Thoracic aorta (tissue), 2 donors: ENCODE data around the gene ZMYND12. TPM values are rescaled to one million over a fixed set of nuclear protein-coding genes. Genes with fewer than 3 reads are reported as not detected.

Experiments
- ATAC-seq: fragments of 150-250 bp; one replicate; pipeline ENCODE4 v1.8.0; 2017; ENCODE audit warnings: low read depth; ENCODE audit not compliant: insufficient number of reproducible peaks, low FRiP score
- DNase-seq: peaks from one replicate; pipeline ENCODE4 v3.0.0-alpha.2; 2020; ENCODE audit warnings: low spot score
- H3K27ac ChIP-seq, 2 donors: fragments of 200-600 bp; sonication (generic); 1 replicate in 1 of 2; 2 replicates in 1 of 2; pipeline ENCODE4 v1.5.1; 2016; ENCODE audit warnings: mild to moderate bottlenecking in 2 of 2, moderate library complexity in 2 of 2
- H3K27me3 ChIP-seq: fragments of 200-600 bp; sonication (generic); replicated peaks from 2 replicates; pipeline ENCODE4 v1.6.0; 2016; ENCODE audit warnings: mild to moderate bottlenecking; ENCODE audit not compliant: insufficient read depth
- H3K36me3 ChIP-seq: fragments of 200-600 bp; sonication (generic); one replicate; pipeline ENCODE4 v1.5.1; 2016
- H3K4me1 ChIP-seq, 2 donors: fragments of 200-600 bp; sonication (generic); 1 replicate in 1 of 2; 2 replicates in 1 of 2; pipeline versions ENCODE4 v1.5.1 to v1.6.0; 2016; ENCODE audit warnings: low read depth in 2 of 2, mild to moderate bottlenecking in 1 of 2; ENCODE audit not compliant: control insufficient read depth in 1 of 2
- H3K4me3 ChIP-seq: fragments of 200-600 bp; sonication (generic); 2 replicates; pipeline ENCODE4 v1.5.1; 2016; ENCODE audit warnings: mild to moderate bottlenecking
- H3K9me3 ChIP-seq: fragments of 200-600 bp; sonication (generic); 2 replicates; pipeline ENCODE4 v1.5.1; 2016
- CTCF ChIP-seq: fragments of 200-600 bp; sonication (generic); IDR thresholded peaks from one replicate; pipeline ENCODE4 v1.5.1; 2019; ENCODE audit warnings: antibody characterized with exemption
- total RNA-seq, 2 donors: library from RNA; depleted of rRNA; stranded (reverse); fragments of >200 nt; gene quantifications; one replicate each; pipeline versions ENCODE4 v1.1.0 to v1.2.3, GENCODE V29; 2016

The ZMYND12 gene
- total RNA-seq, 2 donors from 2014 or later, result 1.9 TPM; not detected in 1

- Histone ChIP-seq H3K27me3 (no peaks in the 10 kb centered on the region), H3K4me1 (peaks cover 0 to 3% of the 10 kb centered on the region in 2 donors), H3K27ac (no peak overlapping the region), H3K4me3 (no peak overlapping the region), H3K36me3 (no peaks in the 10 kb centered on the region), H3K9me3 (no peaks in the 10 kb centered on the region)
- ATAC-seq, result no peak
- no peak for TF ChIP-seq CTCF
- DNase-seq, result no peak
Measured at GRCh38 chr1:42442662-42443061, 13.2 kb downstream of the ZMYND12 start.

- Histone ChIP-seq H3K36me3 (no peaks in the 10 kb centered on the region), H3K4me3 (no peak overlapping the region), H3K27me3 (no peaks in the 10 kb centered on the region), H3K27ac (no peak overlapping the region), H3K9me3 (no peaks in the 10 kb centered on the region), H3K4me1 (peaks cover 0 to 3% of the 10 kb centered on the region in 2 donors)
- DNase-seq, result no peak
- ATAC-seq, result no peak
- TF ChIP-seq CTCF, result no peak
Measured at GRCh38 chr1:42439940-42440339, 15.9 kb downstream of the ZMYND12 start.

GRCh38 chr1:42434340-42434739 lies 21.5 kb downstream of the ZMYND12 start:
- DNase-seq (no peak), ATAC-seq (no peak)
- H3K27me3 ChIP-seq, result no peaks in the 10 kb centered on the region
- no peak for TF ChIP-seq CTCF
- H3K4me3 ChIP-seq, result no peak overlapping the region
- no peaks in the 10 kb centered on the region for H3K9me3 ChIP-seq
- H3K4me1 ChIP-seq, result no peaks in the 10 kb centered on the region
- no peaks in the 10 kb centered on the region for H3K36me3 ChIP-seq
- H3K27ac ChIP-seq, result no peak overlapping the region

- no peak for TF ChIP-seq CTCF
- H3K27ac ChIP-seq, result no peak overlapping the region
- no peak for ATAC-seq
- no peak overlapping the region for H3K4me3 ChIP-seq
- no peaks in the 10 kb centered on the region for H3K9me3 ChIP-seq
- H3K36me3 ChIP-seq, result no peaks in the 10 kb centered on the region
- no peak for DNase-seq
- no peaks in the 10 kb centered on the region for H3K27me3 ChIP-seq
- no peaks in the 10 kb centered on the region for H3K4me1 ChIP-seq
Measured at GRCh38 chr1:42433369-42433768, 22.5 kb downstream of the ZMYND12 start.

- Histone ChIP-seq H3K4me3 (no peak overlapping the region), H3K36me3 (no peaks in the 10 kb centered on the region), H3K27ac (no peak overlapping the region), H3K4me1 (no peaks in the 10 kb centered on the region), H3K9me3 (no peaks in the 10 kb centered on the region), H3K27me3 (no peaks in the 10 kb centered on the region)
- TF ChIP-seq CTCF, result no peak
- DNase-seq, result no peak
- no peak for ATAC-seq
Measured at GRCh38 chr1:42432714-42433113, 23.1 kb downstream of the ZMYND12 start.
